SK-N-SH treated with all-trans-retinoic acid at 6 μM for 48 hours (cell line): Measurements from ENCODE around the gene ZBTB11.

ENCODE experiments used
- ARNTL ChIP-seq: fragments of 450-650 bp; formaldehyde crosslinking; IDR thresholded peaks from 2 replicates; pipeline ENCODE4 v1.5.0; 2020; ENCODE audit warnings: low read depth, mild to moderate bottlenecking, moderate library complexity, borderline replicate concordance
- SNAI2 ChIP-seq: fragments of 250-450 bp; sonication (Bioruptor Pico); IDR thresholded peaks from 2 replicates; pipeline ENCODE4 v1.5.0; 2020; ENCODE audit warnings: mild to moderate bottlenecking, moderate library complexity
- ZFP30 ChIP-seq: fragments of 450-650 bp; formaldehyde crosslinking; IDR thresholded peaks from 2 replicates; pipeline ENCODE4 v1.5.0; 2022; ENCODE audit warnings: mild to moderate bottlenecking, moderate library complexity
- TF ChIP-seq, protein P1 (sequence below): fragments of 250-450 bp; sonication (Bioruptor Pico); IDR thresholded peaks from 2 replicates; pipeline ENCODE4 v1.8.0; 2020; ENCODE audit warnings: mild to moderate bottlenecking, moderate library complexity, borderline replicate concordance
- TF ChIP-seq, protein P2 (sequence below): fragments of 250-450 bp; sonication (Bioruptor Pico); IDR thresholded peaks from 2 replicates; pipeline ENCODE4 v1.8.0; 2021; ENCODE audit warnings: low read depth, mild to moderate bottlenecking, moderate library complexity, borderline replicate concordance

DNA sequence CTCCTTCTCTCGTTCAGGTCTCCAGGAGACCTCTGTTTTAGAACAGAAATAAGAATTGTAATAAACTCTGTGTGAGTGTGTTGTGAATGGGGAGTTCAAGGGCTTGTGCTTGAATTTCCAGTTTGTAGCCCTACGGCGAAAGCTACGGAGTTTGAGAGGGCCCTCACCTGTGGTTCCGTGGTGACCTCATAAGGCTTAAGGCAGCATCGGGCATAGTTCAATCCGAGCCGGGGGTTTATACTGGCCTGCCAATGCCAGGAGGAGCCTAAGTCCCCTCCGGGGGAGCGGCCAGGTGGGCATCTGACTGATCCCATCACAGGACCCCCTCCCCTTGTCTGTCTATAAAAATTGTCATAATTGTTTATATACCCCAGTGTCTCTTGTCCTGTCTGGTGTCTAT, 43.7 kb downstream of the ZBTB11 start:
- TF ChIP-seq ZFP30 (no peak), ARNTL (CRISPR knock-in tag) (no peak), SNAI2 (CRISPR knock-in tag) (no peak)
- TF ChIP-seq, protein P1, sequence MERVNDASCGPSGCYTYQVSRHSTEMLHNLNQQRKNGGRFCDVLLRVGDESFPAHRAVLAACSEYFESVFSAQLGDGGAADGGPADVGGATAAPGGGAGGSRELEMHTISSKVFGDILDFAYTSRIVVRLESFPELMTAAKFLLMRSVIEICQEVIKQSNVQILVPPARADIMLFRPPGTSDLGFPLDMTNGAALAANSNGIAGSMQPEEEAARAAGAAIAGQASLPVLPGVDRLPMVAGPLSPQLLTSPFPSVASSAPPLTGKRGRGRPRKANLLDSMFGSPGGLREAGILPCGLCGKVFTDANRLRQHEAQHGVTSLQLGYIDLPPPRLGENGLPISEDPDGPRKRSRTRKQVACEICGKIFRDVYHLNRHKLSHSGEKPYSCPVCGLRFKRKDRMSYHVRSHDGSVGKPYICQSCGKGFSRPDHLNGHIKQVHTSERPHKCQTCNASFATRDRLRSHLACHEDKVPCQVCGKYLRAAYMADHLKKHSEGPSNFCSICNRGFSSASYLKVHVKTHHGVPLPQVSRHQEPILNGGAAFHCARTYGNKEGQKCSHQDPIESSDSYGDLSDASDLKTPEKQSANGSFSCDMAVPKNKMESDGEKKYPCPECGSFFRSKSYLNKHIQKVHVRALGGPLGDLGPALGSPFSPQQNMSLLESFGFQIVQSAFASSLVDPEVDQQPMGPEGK, result no peak
- TF ChIP-seq, protein P2, sequence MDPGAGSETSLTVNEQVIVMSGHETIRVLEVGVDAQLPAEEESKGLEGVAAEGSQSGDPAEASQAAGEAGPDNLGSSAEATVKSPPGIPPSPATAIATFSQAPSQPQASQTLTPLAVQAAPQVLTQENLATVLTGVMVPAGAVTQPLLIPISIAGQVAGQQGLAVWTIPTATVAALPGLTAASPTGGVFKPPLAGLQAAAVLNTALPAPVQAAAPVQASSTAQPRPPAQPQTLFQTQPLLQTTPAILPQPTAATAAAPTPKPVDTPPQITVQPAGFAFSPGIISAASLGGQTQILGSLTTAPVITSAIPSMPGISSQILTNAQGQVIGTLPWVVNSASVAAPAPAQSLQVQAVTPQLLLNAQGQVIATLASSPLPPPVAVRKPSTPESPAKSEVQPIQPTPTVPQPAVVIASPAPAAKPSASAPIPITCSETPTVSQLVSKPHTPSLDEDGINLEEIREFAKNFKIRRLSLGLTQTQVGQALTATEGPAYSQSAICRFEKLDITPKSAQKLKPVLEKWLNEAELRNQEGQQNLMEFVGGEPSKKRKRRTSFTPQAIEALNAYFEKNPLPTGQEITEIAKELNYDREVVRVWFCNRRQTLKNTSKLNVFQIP (CRISPR knock-in tag), result no peak
